B cell (primary cell): ENCODE data around the gene ARFGEF2. TPM values are rescaled to one million over a fixed set of nuclear protein-coding genes. Genes with fewer than 3 reads are reported as not detected.

Experiments used
- ATAC-seq: fragments of 200-7000 bp; cut with Tn5 transposase; one replicate; pipeline ENCODE4 v1.10.0; 2021; ENCODE audit warnings: low read depth, mild to moderate bottlenecking, moderate number of reproducible peaks, moderate library complexity
- CTCF ChIA-PET: fragments of 350-600 bp; sonication (Branson Sonifier 250); formaldehyde crosslinking; loops from one replicate; lab custom pipeline; 2021; ENCODE audit warnings: antibody characterized with exemption, inconsistent platforms; lab: Charles Lee
- POLR2A ChIA-PET: fragments of 350-600 bp; sonication (Branson Sonifier 250); formaldehyde crosslinking; loops from one replicate; lab custom pipeline; 2021; ENCODE audit warnings: antibody characterized with exemption; lab: Charles Lee
- DNase-seq: peaks from one replicate; pipeline ENCODE4 v3.0.0; 2013
- H2AFZ ChIP-seq: 2 replicates; pipeline ENCODE4 v1.6.1; 2012; ENCODE audit warnings: mild to moderate bottlenecking, low read depth, low read length; ENCODE audit not compliant: insufficient read depth, poor library complexity, severe bottlenecking
- H3K27ac ChIP-seq, 2 donors: 1 replicate in 1 of 2; 2 replicates in 1 of 2; pipeline ENCODE4 v1.5.1; 2012 to 2013; ENCODE audit warnings: low read length in 2 of 2, mild to moderate bottlenecking in 2 of 2, moderate library complexity in 1 of 2
- H3K27me3 ChIP-seq, 4 experiments: fragments of 200-600 bp in 1 of 4; sonication (generic) in 1 of 4; replicated peaks in 1 of 4; 1 replicate in 2 of 4; 2 replicates in 2 of 4; pipeline versions ENCODE4 v1.6.1 to v1.7.0; 2013 to 2016; ENCODE audit warnings: low read length in 3 of 4, mild to moderate bottlenecking in 2 of 4, mixed read lengths in 1 of 4, moderate library complexity in 1 of 4; ENCODE audit not compliant: insufficient read depth in 4 of 4, control insufficient read depth in 3 of 4; ENCODE audit errors: control extremely low read depth in 1 of 4
- H3K36me3 ChIP-seq, 2 experiments: replicated peaks in 1 of 2; 1 replicate in 1 of 2; 2 replicates in 1 of 2; pipeline versions ENCODE4 v1.6.1 to v1.7.1; 2013; ENCODE audit warnings: low read length in 1 of 2; ENCODE audit not compliant: insufficient read depth in 2 of 2, control insufficient read depth in 1 of 2; ENCODE audit errors: control extremely low read depth in 1 of 2, extremely low read depth in 1 of 2
- H3K4me1 ChIP-seq, 2 donors: fragments of 200-600 bp in 1 of 2; sonication (generic) in 1 of 2; 1 replicate in 1 of 2; 2 replicates in 1 of 2; pipeline versions ENCODE4 v1.5.1 to v1.6.1; 2013 to 2017; ENCODE audit warnings: low read length in 2 of 2; ENCODE audit not compliant: control insufficient read depth in 2 of 2, insufficient read depth in 2 of 2
- H3K4me2 ChIP-seq: replicated peaks from 2 replicates; pipeline ENCODE3; 2012; ENCODE audit warnings: mild to moderate bottlenecking, low read depth, low read length; ENCODE audit not compliant: poor library complexity, severe bottlenecking
- H3K4me3 ChIP-seq, 5 experiments: fragments of 200-600 bp in 1 of 5; sonication (generic) in 1 of 5; 1 replicate in 3 of 5; 2 replicates in 2 of 5; pipeline versions ENCODE4 v1.5.1 to v1.7.0; 2011 to 2016; ENCODE audit warnings: low read length in 4 of 5, mild to moderate bottlenecking in 4 of 5, low read depth in 2 of 5, control low read depth in 1 of 5, moderate library complexity in 1 of 5; ENCODE audit not compliant: insufficient read depth in 1 of 5; ENCODE audit errors: control extremely low read depth in 1 of 5, extremely low read depth in 1 of 5
- H3K79me2 ChIP-seq: fragments of 200-600 bp; sonication (generic); one replicate; pipeline ENCODE4 v1.6.0; 2016; ENCODE audit warnings: low read length; ENCODE audit not compliant: control insufficient read depth, insufficient read depth
- H3K9ac ChIP-seq: fragments of 200-600 bp; sonication (generic); 2 replicates; pipeline ENCODE4 v1.6.1; 2017; ENCODE audit warnings: mild to moderate bottlenecking, low read length, moderate library complexity
- H3K9me3 ChIP-seq, 3 donors: one replicate each; pipeline versions ENCODE4 v1.6.1 to v1.7.1; 2013; ENCODE audit warnings: low read length in 2 of 3; ENCODE audit not compliant: control insufficient read depth in 2 of 3, insufficient read depth in 1 of 3; ENCODE audit errors: control extremely low read depth in 1 of 3
- H4K20me1 ChIP-seq: 2 replicates; pipeline ENCODE4 v1.6.0; 2012; ENCODE audit warnings: mild to moderate bottlenecking, low read length; ENCODE audit not compliant: insufficient read depth, control insufficient read depth, poor library complexity, severe bottlenecking
- H3K27ac Mint-ChIP-seq: one replicate; pipeline ENCODE4 v1.8.0; 2021; ENCODE audit warnings: mixed read lengths
- H3K27me3 Mint-ChIP-seq: one replicate; pipeline ENCODE4 v1.8.0; 2021; ENCODE audit warnings: mixed read lengths
- H3K4me1 Mint-ChIP-seq: one replicate; pipeline ENCODE4 v1.8.0; 2021; ENCODE audit warnings: mixed read lengths
- H3K4me3 Mint-ChIP-seq: one replicate; pipeline ENCODE4 v1.8.0; 2021; ENCODE audit warnings: mixed read lengths
- H3K9me3 Mint-ChIP-seq: one replicate; pipeline ENCODE4 v1.8.0; 2022; ENCODE audit warnings: mixed read lengths; ENCODE audit not compliant: insufficient read depth
- EZH2 ChIP-seq: IDR thresholded peaks from 2 replicates; pipeline ENCODE4 v1.6.1; 2012; ENCODE audit warnings: borderline replicate concordance, low read depth, mild to moderate bottlenecking, moderate library complexity, low read length; ENCODE audit not compliant: insufficient read depth, poor library complexity, severe bottlenecking
- WGBS: methylation state at CpG from one replicate; pipeline ENCODE4 v1.1.5; 2013; ENCODE audit warnings: missing lambda C conversion rate; ENCODE audit not compliant: insufficient coverage; 5-methylcytosine and 5-hydroxymethylcytosine counted together
- intact Hi-C: fragments of 100-400 bp; cut with micrococcal nuclease; formaldehyde crosslinking; loops from one replicate; pipeline ENCODE4 v1.10.0; 2022
- polyA plus RNA-seq: library from polyadenylated mRNA; depleted of rRNA; stranded (reverse); fragments of >200 nt; gene quantifications from 2 replicates; pipeline ENCODE4 v1.2.3, GENCODE V29; 2012
- total RNA-seq, 2 donors: library from RNA; stranded (reverse); fragments of 120-200 nt in 1 of 2; gene quantifications; 1 replicate in 1 of 2; 2 replicates in 1 of 2; pipeline versions ENCODE4 v1.2.3 to v1.2.4, GENCODE V29; 2013 to 2022
- TF ChIP-seq, protein P1 (sequence below): fragments of 200-600 bp; IDR thresholded peaks from one replicate; pipeline ENCODE4 v1.8.0; 2022; ENCODE audit warnings: antibody characterized with exemption, mild to moderate bottlenecking

ARFGEF2 gene
- total and polyA plus RNA-seq, 2 donors (not counting 1 experiment from before 2014, with no cell fraction given), result 10.8 to 34.3 TPM

DNA sequence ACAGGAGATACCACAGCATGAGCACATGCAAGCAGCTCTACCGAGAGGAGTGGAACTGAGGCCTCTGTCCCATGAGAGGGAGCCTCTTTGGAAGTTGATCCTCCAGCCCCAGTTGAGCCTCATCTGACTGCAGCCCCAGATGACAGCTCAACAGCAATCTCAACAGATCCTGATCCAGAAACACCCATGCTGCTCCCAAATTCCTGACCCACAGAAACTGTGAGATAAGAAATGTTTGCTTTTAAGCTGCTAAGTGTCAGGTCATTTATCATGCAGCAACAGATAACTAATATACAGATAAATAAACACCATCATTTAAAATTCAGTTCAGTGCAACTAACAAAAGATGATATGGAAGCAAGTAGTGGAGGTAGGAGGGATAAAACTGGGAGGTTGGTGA is 4.8 kb upstream of the ARFGEF2 start:
- Histone ChIP-seq H3K36me3 (no peaks in the 10 kb centered on the region), H3K9me3 (no peaks in the 10 kb centered on the region), H4K20me1 (peaks cover 8% of the 10 kb centered on the region), H3K79me2 (peaks cover 12% of the 10 kb centered on the region), H3K9ac (no peak overlapping the region), H3K27ac (no peak overlapping the region), H3K4me1 (peaks cover 26 to 35% of the 10 kb centered on the region in 2 donors), H3K4me3 (no peak overlapping the region), H3K27me3 (no peaks in the 10 kb centered on the region), H3K4me2 (no peak overlapping the region), H2AFZ (no peak overlapping the region)
- ChIA-PET POLR2A (no interaction called here), CTCF (interaction anchor here (1.8 to 2.0 kb wide), 2 partner anchors 12 to 259 kb away, joined by 5 to 6 read pairs; no protein-coding TSS in a partner anchor)
- no peak overlapping the region for H3K27ac Mint-ChIP-seq
- H3K9me3 Mint-ChIP-seq, result no peaks in the 10 kb centered on the region
- ATAC-seq (no peak), DNase-seq (no peak)
- no peaks in the 10 kb centered on the region for H3K27me3 Mint-ChIP-seq
- WGBS, result no CpG with 5 or more reads among the region's 1 CpG
- intact Hi-C loops, result no loop called here
- TF ChIP-seq, protein P1, sequence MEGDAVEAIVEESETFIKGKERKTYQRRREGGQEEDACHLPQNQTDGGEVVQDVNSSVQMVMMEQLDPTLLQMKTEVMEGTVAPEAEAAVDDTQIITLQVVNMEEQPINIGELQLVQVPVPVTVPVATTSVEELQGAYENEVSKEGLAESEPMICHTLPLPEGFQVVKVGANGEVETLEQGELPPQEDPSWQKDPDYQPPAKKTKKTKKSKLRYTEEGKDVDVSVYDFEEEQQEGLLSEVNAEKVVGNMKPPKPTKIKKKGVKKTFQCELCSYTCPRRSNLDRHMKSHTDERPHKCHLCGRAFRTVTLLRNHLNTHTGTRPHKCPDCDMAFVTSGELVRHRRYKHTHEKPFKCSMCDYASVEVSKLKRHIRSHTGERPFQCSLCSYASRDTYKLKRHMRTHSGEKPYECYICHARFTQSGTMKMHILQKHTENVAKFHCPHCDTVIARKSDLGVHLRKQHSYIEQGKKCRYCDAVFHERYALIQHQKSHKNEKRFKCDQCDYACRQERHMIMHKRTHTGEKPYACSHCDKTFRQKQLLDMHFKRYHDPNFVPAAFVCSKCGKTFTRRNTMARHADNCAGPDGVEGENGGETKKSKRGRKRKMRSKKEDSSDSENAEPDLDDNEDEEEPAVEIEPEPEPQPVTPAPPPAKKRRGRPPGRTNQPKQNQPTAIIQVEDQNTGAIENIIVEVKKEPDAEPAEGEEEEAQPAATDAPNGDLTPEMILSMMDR, result no peak
- TF ChIP-seq EZH2, result no peak
- H3K4me1 Mint-ChIP-seq, result peaks cover 29% of the 10 kb centered on the region
- no peak overlapping the region for H3K4me3 Mint-ChIP-seq

DNA sequence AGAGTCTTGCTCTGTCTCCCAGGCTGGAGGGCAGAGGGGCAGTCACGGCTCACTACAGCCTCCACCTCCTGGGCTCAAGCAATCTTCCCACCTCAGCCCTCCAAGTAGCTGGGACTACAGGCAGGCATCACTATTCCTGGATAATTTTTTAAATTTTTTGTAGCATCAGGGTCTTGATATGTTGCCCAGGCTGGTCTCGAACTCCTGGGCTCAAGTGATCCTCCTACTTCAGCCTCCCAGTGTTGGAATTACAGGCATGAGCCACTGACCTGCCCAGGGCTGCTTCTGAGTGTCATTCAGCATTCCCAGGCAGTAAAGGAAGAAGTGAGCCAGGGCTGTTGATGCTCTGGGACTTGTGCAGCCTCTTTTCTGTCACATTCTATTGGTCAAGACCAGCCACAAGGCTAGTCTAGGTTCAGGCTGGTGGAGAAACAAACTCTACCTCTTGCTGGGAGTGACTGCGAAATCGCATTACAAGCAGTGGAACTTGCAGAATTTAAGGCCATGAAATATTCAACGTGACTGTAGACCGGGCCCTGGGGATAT is 2.1 kb upstream of the ARFGEF2 start:
- peaks cover 33% of the 10 kb centered on the region for H3K4me1 Mint-ChIP-seq
- H3K4me2 ChIP-seq, result no peak overlapping the region
- no peaks in the 10 kb centered on the region for H4K20me1 ChIP-seq
- no peaks in the 10 kb centered on the region for H3K9me3 Mint-ChIP-seq
- H3K27ac Mint-ChIP-seq, result no peak overlapping the region
- no peak for ATAC-seq
- peaks cover 35% of the 10 kb centered on the region for H3K79me2 ChIP-seq
- H3K36me3 ChIP-seq, result no peaks in the 10 kb centered on the region
- H3K9ac ChIP-seq, result no peak overlapping the region
- ChIA-PET POLR2A (interaction anchor here (0.5 kb wide), 1 partner anchor 15 kb away, joined by 4 read pairs; no protein-coding TSS in a partner anchor), CTCF (interaction anchor here (0.5 to 0.9 kb wide), 2 partner anchors 262 to 300 kb away, joined by 3 to 4 read pairs; partner anchors contain the start of gene DDX27)
- H3K27ac ChIP-seq, result no peak overlapping the region
- H2AFZ ChIP-seq, result no peak overlapping the region
- WGBS, result 87% methylated on average over 4 of the region's 6 CpGs
- TF ChIP-seq, protein P1, result no peak
- no peak for TF ChIP-seq EZH2
- DNase-seq, result no peak
- H3K27me3 ChIP-seq, result no peaks in the 10 kb centered on the region
- peaks cover 29 to 36% of the 10 kb centered on the region in 2 donors for H3K4me1 ChIP-seq
- no peaks in the 10 kb centered on the region for H3K27me3 Mint-ChIP-seq
- peak overlapping the region; percentile 39 for H3K4me3 Mint-ChIP-seq
- H3K9me3 ChIP-seq, result no peaks in the 10 kb centered on the region
- intact Hi-C loops, result no loop called here
- no peak overlapping the region for H3K4me3 ChIP-seq
